H1 (cell line): Measurements from ENCODE around the gene RNF8. TPM values are rescaled to one million over a fixed set of nuclear protein-coding genes. Genes with fewer than 3 reads are reported as not detected.

Experiments used
- CTCF ChIA-PET: fragments of 300-600 bp; sonication (Branson Sonifier 250); formaldehyde crosslinking; loops from one replicate; lab custom pipeline; 2021; ENCODE audit not compliant: partially characterized antibody; lab: Charles Lee
- POLR2A ChIA-PET: fragments of 300-600 bp; sonication (Branson Sonifier 250); formaldehyde crosslinking; loops from one replicate; lab custom pipeline; 2021; ENCODE audit warnings: inconsistent platforms; ENCODE audit not compliant: partially characterized antibody; lab: Charles Lee
- DNase-seq, 2 experiments: peaks; one replicate each; pipeline versions ENCODE4 v3.0.0 to v3.0.0-alpha.2; 2010 to 2022; ENCODE audit warnings: low spot score in 2 of 2, low read depth in 1 of 2, mixed read lengths in 1 of 2
- FAIRE-seq: peaks from 2 replicates; lab custom pipeline; 2011; peaks lifted over from hg19 to GRCh38; lab: Jason Lieb, UNC
- H2AFZ ChIP-seq: 2 replicates; pipeline ENCODE4 v1.8.1; 2012; ENCODE audit warnings: low read length, inconsistent platforms
- H2AK5ac ChIP-seq: 2 replicates; pipeline ENCODE4 v1.6.1; 2013; ENCODE audit warnings: low read depth, low read length
- H2BK120ac ChIP-seq: replicated peaks from 2 replicates; pipeline ENCODE3; 2013; ENCODE audit warnings: low read depth, low read length, inconsistent platforms
- H2BK12ac ChIP-seq: 2 replicates; pipeline ENCODE4 v1.6.1; 2013; ENCODE audit warnings: low read depth, low read length
- H2BK15ac ChIP-seq: 2 replicates; pipeline ENCODE4 v1.6.1; 2013; ENCODE audit warnings: low read length
- H2BK20ac ChIP-seq: 2 replicates; pipeline ENCODE4 v1.6.1; 2013; ENCODE audit warnings: low read length
- H2BK5ac ChIP-seq: 2 replicates; pipeline ENCODE4 v1.6.1; 2013; ENCODE audit warnings: low read depth, low read length
- H3K14ac ChIP-seq: 2 replicates; pipeline ENCODE4 v1.6.1; 2013; ENCODE audit warnings: inconsistent platforms; ENCODE audit not compliant: insufficient read length
- H3K18ac ChIP-seq: 2 replicates; pipeline ENCODE4 v1.6.1; 2013; ENCODE audit warnings: low read length; ENCODE audit errors: extremely low read depth
- H3K23ac ChIP-seq: 2 replicates; pipeline ENCODE4 v1.6.1; 2013; ENCODE audit warnings: inconsistent platforms; ENCODE audit not compliant: insufficient read length
- H3K23me2 ChIP-seq: 2 replicates; pipeline ENCODE4 v1.6.1; 2013; ENCODE audit warnings: low read depth, low read length
- H3K27ac ChIP-seq: 2 replicates; pipeline ENCODE4 v1.6.1; 2011; ENCODE audit warnings: low read depth, low read length, inconsistent platforms
- H3K27me3 ChIP-seq, 4 experiments: replicated peaks in 1 of 4; 1 replicate in 1 of 4; 2 replicates in 3 of 4; pipeline versions ENCODE4 v1.6.1 to v1.8.1; 2011 to 2013; ENCODE audit warnings: low read length in 3 of 4, mild to moderate bottlenecking in 3 of 4, inconsistent platforms in 2 of 4, mixed read lengths in 2 of 4, moderate library complexity in 1 of 4; ENCODE audit not compliant: control insufficient read depth in 3 of 4, insufficient read depth in 3 of 4; ENCODE audit errors: extremely low read depth in 1 of 4
- H3K36me3 ChIP-seq, 4 experiments: 2 replicates each; pipeline versions ENCODE4 v1.6.1 to v1.8.1; 2011 to 2013; ENCODE audit warnings: mild to moderate bottlenecking in 4 of 4, low read length in 3 of 4, moderate library complexity in 2 of 4, control low read depth in 1 of 4, inconsistent platforms in 1 of 4; ENCODE audit not compliant: insufficient read depth in 4 of 4, control insufficient read depth in 2 of 4
- H3K4ac ChIP-seq: replicated peaks from 2 replicates; pipeline ENCODE3; 2013; ENCODE audit warnings: low read length, low read depth, mixed read lengths, inconsistent platforms; ENCODE audit not compliant: insufficient read length
- H3K4me1 ChIP-seq, 4 experiments: replicated peaks in 1 of 4; 1 replicate in 1 of 4; 2 replicates in 3 of 4; pipeline versions ENCODE4 v1.6.1 to v1.8.1; 2011 to 2013; ENCODE audit warnings: low read length in 3 of 4, inconsistent platforms in 2 of 4, mixed read lengths in 1 of 4; ENCODE audit not compliant: insufficient read depth in 4 of 4, control insufficient read depth in 3 of 4
- H3K4me2 ChIP-seq, 2 experiments: 2 replicates each; pipeline versions ENCODE4 v1.6.1 to v1.8.1; 2011 to 2013; ENCODE audit warnings: low read depth in 2 of 2, low read length in 2 of 2, control low read depth in 1 of 2, inconsistent platforms in 1 of 2, mild to moderate bottlenecking in 1 of 2; ENCODE audit not compliant: insufficient read depth in 1 of 2
- H3K4me3 ChIP-seq, 4 experiments: fragments of 200-600, 300-600 bp in 1 of 4; sonication (generic), shearing (Covaris generic), sonication (Bioruptor Twin) in 1 of 4; 2 replicates each; pipeline versions ENCODE4 v1.5.1 to v1.8.1; 2011 to 2016; ENCODE audit warnings: low read length in 4 of 4, low read depth in 3 of 4, control low read depth in 2 of 4, inconsistent platforms in 2 of 4, mild to moderate bottlenecking in 2 of 4, mixed read lengths in 1 of 4, moderate library complexity in 1 of 4; ENCODE audit not compliant: insufficient read depth in 2 of 4; ENCODE audit errors: extremely low read depth in 1 of 4
- H3K56ac ChIP-seq: replicated peaks from 2 replicates; pipeline ENCODE3; 2013; ENCODE audit warnings: low read depth, mild to moderate bottlenecking, mixed read lengths, low read length, inconsistent platforms; ENCODE audit not compliant: insufficient read length
- H3K79me1 ChIP-seq: 2 replicates; pipeline ENCODE4 v1.6.1; 2013; ENCODE audit warnings: low read depth, low read length, control low read depth
- H3K79me2 ChIP-seq, 2 experiments: 2 replicates each; pipeline versions ENCODE4 v1.6.1 to v1.8.1; 2012 to 2013; ENCODE audit warnings: low read length in 2 of 2, mild to moderate bottlenecking in 2 of 2, inconsistent platforms in 1 of 2; ENCODE audit not compliant: insufficient read depth in 2 of 2, control insufficient read depth in 1 of 2
- H3K9ac ChIP-seq, 4 experiments: replicated peaks in 1 of 4; 1 replicate in 1 of 4; 2 replicates in 3 of 4; pipeline versions ENCODE4 v1.6.1 to v1.8.1; 2011 to 2013; ENCODE audit warnings: low read depth in 3 of 4, low read length in 3 of 4, control low read depth in 2 of 4, mild to moderate bottlenecking in 2 of 4, moderate library complexity in 2 of 4, inconsistent platforms in 1 of 4; ENCODE audit errors: extremely low read depth in 1 of 4
- H3K9me3 ChIP-seq, 2 experiments: 2 replicates each; pipeline versions ENCODE4 v1.6.1 to v1.8.1; 2012 to 2013; ENCODE audit warnings: mild to moderate bottlenecking in 2 of 2, moderate library complexity in 2 of 2, control low read depth in 1 of 2, inconsistent platforms in 1 of 2, low read depth in 1 of 2, low read length in 1 of 2, mixed read lengths in 1 of 2; ENCODE audit not compliant: insufficient read depth in 2 of 2
- H4K20me1 ChIP-seq, 2 experiments: replicated peaks in 1 of 2; 2 replicates each; pipeline versions ENCODE3 to v1.8.1; 2011 to 2013; ENCODE audit warnings: inconsistent platforms in 2 of 2, low read length in 2 of 2, mild to moderate bottlenecking in 1 of 2; ENCODE audit not compliant: insufficient read depth in 2 of 2, control insufficient read depth in 1 of 2
- H4K5ac ChIP-seq: 2 replicates; pipeline ENCODE4 v1.6.1; 2013; ENCODE audit warnings: low read length, low read depth, mixed read lengths, inconsistent platforms; ENCODE audit not compliant: insufficient read length
- H4K8ac ChIP-seq: 2 replicates; pipeline ENCODE4 v1.8.0; 2013; ENCODE audit warnings: mild to moderate bottlenecking, moderate library complexity, low read length, inconsistent platforms; ENCODE audit not compliant: insufficient read depth; ENCODE audit errors: extremely low read depth
- H4K91ac ChIP-seq: replicated peaks from 2 replicates; pipeline ENCODE3; 2013; ENCODE audit warnings: low read length, mixed read lengths, inconsistent platforms; ENCODE audit not compliant: insufficient read length
- BCL11A ChIP-seq, 2 experiments: IDR thresholded peaks; one replicate each; pipeline ENCODE4 v1.6.1; 2011; ENCODE audit warnings: low read depth in 2 of 2, low read length in 2 of 2, mild to moderate bottlenecking in 2 of 2
- CBX8 ChIP-seq: fragments of 300-800, 300-1000 bp; sonication (generic); IDR thresholded peaks from 2 replicates; pipeline ENCODE4 v1.7.1; 2016; ENCODE audit warnings: low read depth, low read length, borderline replicate concordance
- HDAC2 ChIP-seq, 2 experiments: fragments of 300-600 bp in 1 of 2; sonication (generic) in 1 of 2; IDR thresholded peaks; 2 replicates each; pipeline ENCODE4 v1.6.1; 2011 to 2012; ENCODE audit warnings: low read depth in 2 of 2, low read length in 2 of 2, mild to moderate bottlenecking in 2 of 2, moderate library complexity in 2 of 2, borderline replicate concordance in 1 of 2, inconsistent platforms in 1 of 2
- POLR2A ChIP-seq, 2 experiments: IDR thresholded peaks; 1 replicate in 1 of 2; 2 replicates in 1 of 2; pipeline ENCODE4 v1.6.1; 2011; ENCODE audit warnings: low read depth in 2 of 2, low read length in 2 of 2, mild to moderate bottlenecking in 2 of 2; ENCODE audit errors: control extremely low read depth in 1 of 2
- RNF2 ChIP-seq: fragments of 200-900, 300-1000 bp; sonication (generic); IDR thresholded peaks from 2 replicates; pipeline ENCODE4 v1.7.1; 2016; ENCODE audit warnings: borderline replicate concordance, low read depth, mild to moderate bottlenecking, antibody characterized with exemption, low read length; ENCODE audit not compliant: poor library complexity, severe bottlenecking; ENCODE audit errors: missing control alignments
- SUZ12 ChIP-seq: fragments of 200-600 bp; sonication (generic); IDR thresholded peaks from 2 replicates; pipeline ENCODE4 v1.6.1; 2012; ENCODE audit warnings: mild to moderate bottlenecking, inconsistent platforms, low read length, moderate library complexity, mixed read lengths
- YY1 ChIP-seq: IDR thresholded peaks from 2 replicates; pipeline ENCODE4 v1.6.1; 2011; ENCODE audit warnings: low read depth, mild to moderate bottlenecking, low read length
- WGBS, 2 experiments: shearing (Covaris generic) in 1 of 2; methylation state at CpG; one replicate each; pipeline versions ENCODE4 v1.1.6 to v1.1.7; 2013 to 2015; ENCODE audit warnings: low lambda C conversion rate in 2 of 2, mixed read lengths in 2 of 2, inconsistent platforms in 1 of 2, low coverage in 1 of 2, missing lambda C conversion rate in 1 of 2; ENCODE audit not compliant: insufficient replicate concordance in 2 of 2, insufficient coverage in 1 of 2, insufficient read length in 1 of 2; ENCODE audit errors: extremely low coverage in 1 of 2, missing lambda C conversion rate in 1 of 2; 5-methylcytosine and 5-hydroxymethylcytosine counted together
- polyA plus RNA-seq, 7 experiments: library from polyadenylated mRNA; depleted of rRNA in 3 of 7; stranded (reverse) in 5 of 7; unstranded in 2 of 7; fragments of >200 nt in 5 of 7; fragments of 200-250 nt in 2 of 7; gene quantifications; 1 replicate in 5 of 7; 2 replicates in 1 of 7; 4 replicates in 1 of 7; pipeline versions ENCODE4 v1.2.1 to v1.2.3, GENCODE V29; 2011 to 2013; ENCODE audit warnings: missing spikeins in 2 of 7, mixed read lengths in 2 of 7
- total RNA-seq: library from RNA; stranded (reverse); fragmentation: NEBNext Ultra II Directional; extraction: Animal tissue kit (Norgen Biotek cat#: 25700); gene quantifications from 2 replicates; pipeline ENCODE4 v1.2.1, GENCODE V29; 2021
- TF ChIP-seq, protein P1 (sequence below): IDR thresholded peaks from 2 replicates; pipeline ENCODE4 v1.6.1; 2011; ENCODE audit warnings: low read length, improper control_type of control experiment

The RNF8 gene
- total and polyA plus RNA-seq, 2 of the 8 experiments (the other 6 are each of a cell fraction or from before 2014, with no cell fraction given), result 20.3 to 44.7 TPM

- H3K79me2 ChIP-seq, result no peaks in the 10 kb centered on the region
- no peak overlapping the region for H4K8ac ChIP-seq
- DNase-seq (no peak), FAIRE-seq (no peak)
- no peaks in the 10 kb centered on the region for H3K27me3 ChIP-seq
- H4K5ac ChIP-seq, result no peak overlapping the region
- no peak overlapping the region for H2AK5ac ChIP-seq
- WGBS, 2 experiments, result 93% methylated on average over 3 of the region's 3 CpGs; no CpG with 5 or more reads in 1 of the 2 experiments
- no peaks in the 10 kb centered on the region for H3K4me1 ChIP-seq
- no peak overlapping the region for H3K23ac ChIP-seq
- no peaks in the 10 kb centered on the region for H3K23me2 ChIP-seq
- H2AFZ ChIP-seq, result no peak overlapping the region
- no peak overlapping the region for H3K4ac ChIP-seq
- H3K36me3 ChIP-seq, result peaks cover 16 to 49% (median 31%) of the 10 kb centered on the region in 4 experiments; a peak in 7 of 8 replicates
- no peaks in the 10 kb centered on the region for H4K20me1 ChIP-seq
- TF ChIP-seq, protein P1, sequence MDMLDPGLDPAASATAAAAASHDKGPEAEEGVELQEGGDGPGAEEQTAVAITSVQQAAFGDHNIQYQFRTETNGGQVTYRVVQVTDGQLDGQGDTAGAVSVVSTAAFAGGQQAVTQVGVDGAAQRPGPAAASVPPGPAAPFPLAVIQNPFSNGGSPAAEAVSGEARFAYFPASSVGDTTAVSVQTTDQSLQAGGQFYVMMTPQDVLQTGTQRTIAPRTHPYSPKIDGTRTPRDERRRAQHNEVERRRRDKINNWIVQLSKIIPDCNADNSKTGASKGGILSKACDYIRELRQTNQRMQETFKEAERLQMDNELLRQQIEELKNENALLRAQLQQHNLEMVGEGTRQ, result no peak
- TF ChIP-seq CBX8 (no peak), HDAC2 (IDR thresholded peaks at IDR 0.05; ENCODE audit: borderline replicate concordance in 1 of 2, low read depth in 2 of 2, low read length in 2 of 2) (no peak), BCL11A (IDR thresholded peaks at IDR 0.05; ENCODE audit: low read depth in 2 of 2, low read length in 2 of 2) (no peak), SUZ12 (no peak), YY1 (no peak), POLR2A (IDR thresholded peaks at IDR 0.05; ENCODE audit: control extremely low read depth in 1 of 2, low read depth in 2 of 2, low read length in 2 of 2) (no peak), RNF2 (no peak)
- H3K79me1 ChIP-seq, result no peaks in the 10 kb centered on the region
- H3K18ac ChIP-seq, result no peak overlapping the region
- no peak overlapping the region for H3K56ac ChIP-seq
- H3K9ac ChIP-seq, result no peak overlapping the region
- CTCF ChIA-PET, result interaction anchor here (1.5 to 2.9 kb wide), 2 partner anchors 10 to 15 kb away, joined by 7 to 21 read pairs; no protein-coding TSS in a partner anchor
- H3K14ac ChIP-seq, result no peak overlapping the region
- no peak overlapping the region for H2BK5ac ChIP-seq
- H2BK15ac ChIP-seq, result no peak overlapping the region
- no peak overlapping the region for H3K4me2 ChIP-seq
- H2BK20ac ChIP-seq, result no peak overlapping the region
- H3K27ac ChIP-seq, result no peak overlapping the region
- H2BK120ac ChIP-seq, result no peak overlapping the region
- H4K91ac ChIP-seq, result no peak overlapping the region
- POLR2A ChIA-PET, result interaction anchor here (1.0 to 1.7 kb wide), 2 partner anchors 10 to 61 kb away, joined by 3 to 4 read pairs; no protein-coding TSS in a partner anchor
- H3K9me3 ChIP-seq, result no peaks in the 10 kb centered on the region
- no peak overlapping the region for H2BK12ac ChIP-seq
- no peak overlapping the region for H3K4me3 ChIP-seq
Observed at GRCh38 chr6:37319156-37319555, 34.6 kb upstream of the RNF8 start.
